ENCODE results near the gene BNC1.

- TF ChIP-seq, protein P1, sequence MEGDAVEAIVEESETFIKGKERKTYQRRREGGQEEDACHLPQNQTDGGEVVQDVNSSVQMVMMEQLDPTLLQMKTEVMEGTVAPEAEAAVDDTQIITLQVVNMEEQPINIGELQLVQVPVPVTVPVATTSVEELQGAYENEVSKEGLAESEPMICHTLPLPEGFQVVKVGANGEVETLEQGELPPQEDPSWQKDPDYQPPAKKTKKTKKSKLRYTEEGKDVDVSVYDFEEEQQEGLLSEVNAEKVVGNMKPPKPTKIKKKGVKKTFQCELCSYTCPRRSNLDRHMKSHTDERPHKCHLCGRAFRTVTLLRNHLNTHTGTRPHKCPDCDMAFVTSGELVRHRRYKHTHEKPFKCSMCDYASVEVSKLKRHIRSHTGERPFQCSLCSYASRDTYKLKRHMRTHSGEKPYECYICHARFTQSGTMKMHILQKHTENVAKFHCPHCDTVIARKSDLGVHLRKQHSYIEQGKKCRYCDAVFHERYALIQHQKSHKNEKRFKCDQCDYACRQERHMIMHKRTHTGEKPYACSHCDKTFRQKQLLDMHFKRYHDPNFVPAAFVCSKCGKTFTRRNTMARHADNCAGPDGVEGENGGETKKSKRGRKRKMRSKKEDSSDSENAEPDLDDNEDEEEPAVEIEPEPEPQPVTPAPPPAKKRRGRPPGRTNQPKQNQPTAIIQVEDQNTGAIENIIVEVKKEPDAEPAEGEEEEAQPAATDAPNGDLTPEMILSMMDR (conservative IDR thresholded peaks at IDR 0.05 in 1 of 2, IDR thresholded peaks at IDR 0.05 in 1 of 2; ENCODE audit: low read depth in 1 of 2, low read length in 2 of 2) = no peak
- TF ChIP-seq EZH2 (IDR thresholded peaks at IDR 0.05; ENCODE audit: low read length, missing control alignments) = no peak
Measured at GRCh38 chr15:83282141-83282540, 2.3 kb downstream of the BNC1 start.
